ENCODE results near the gene LRRC71. TPM values are rescaled to one million over a fixed set of nuclear protein-coding genes. Genes with fewer than 3 reads are reported as not detected.

LRRC71 gene
- total RNA-seq, 2 experiments from 2014 or later, result not detected

- DNase-seq (no peak), ATAC-seq (no peak)
- POLR2A ChIA-PET, result interaction anchor here (1.0 kb wide), 1 partner anchor 31 kb away, joined by 3 read pairs; no protein-coding TSS in a partner anchor
- CTCF ChIA-PET, result interaction anchor here (1.5 to 4.0 kb wide), 5 partner anchors 10 to 41 kb away, joined by 3 to 24 read pairs (median 7); no protein-coding TSS in a partner anchor
- H3K27ac Mint-ChIP-seq, result no peak overlapping the region
- H3K9me3 Mint-ChIP-seq (ENCODE audit: insufficient read depth), result no peaks in the 10 kb centered on the region
- H3K27me3 Mint-ChIP-seq (ENCODE audit: low read depth), result peaks cover 9% of the 10 kb centered on the region
- no peak overlapping the region for H3K4me3 Mint-ChIP-seq
- H3K36me3 Mint-ChIP-seq (ENCODE audit: low read depth), result no peaks in the 10 kb centered on the region
- H3K4me1 Mint-ChIP-seq (ENCODE audit: low read depth), result peaks cover 17% of the 10 kb centered on the region
Measured at GRCh38 chr1:156900896-156901589, 19.4 kb upstream of the LRRC71 start.

DNA sequence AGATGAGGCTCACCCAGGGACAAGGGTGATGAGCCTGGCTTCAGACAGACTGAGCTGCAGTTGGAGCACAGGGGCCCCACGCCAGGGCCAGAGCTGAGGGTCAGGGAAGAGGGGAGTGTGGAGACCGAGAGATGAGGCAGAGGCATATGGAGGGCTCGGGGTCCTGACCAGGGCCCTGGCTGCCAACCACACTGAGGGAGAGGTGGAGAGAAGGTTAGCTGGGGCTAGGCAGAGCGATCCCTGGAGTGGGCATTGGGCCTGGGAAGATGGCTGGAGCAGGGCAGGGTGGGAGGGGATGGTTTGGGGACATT, 18.9 kb upstream of the LRRC71 start:
- Mint-ChIP-seq H3K36me3 (ENCODE audit: low read depth) (no peaks in the 10 kb centered on the region), H3K27ac (no peak overlapping the region), H3K4me1 (ENCODE audit: low read depth) (peaks cover 17% of the 10 kb centered on the region), H3K9me3 (ENCODE audit: insufficient read depth) (no peaks in the 10 kb centered on the region), H3K27me3 (ENCODE audit: low read depth) (peaks cover 9% of the 10 kb centered on the region), H3K4me3 (no peak overlapping the region)
- ATAC-seq, result no peak
- no peak for DNase-seq
- POLR2A ChIA-PET, result no interaction called here
- CTCF ChIA-PET, result interaction anchor here (1.5 to 4.0 kb wide), 4 partner anchors 9 to 42 kb away, joined by 3 to 24 read pairs (median 6); no protein-coding TSS in a partner anchor

DNA sequence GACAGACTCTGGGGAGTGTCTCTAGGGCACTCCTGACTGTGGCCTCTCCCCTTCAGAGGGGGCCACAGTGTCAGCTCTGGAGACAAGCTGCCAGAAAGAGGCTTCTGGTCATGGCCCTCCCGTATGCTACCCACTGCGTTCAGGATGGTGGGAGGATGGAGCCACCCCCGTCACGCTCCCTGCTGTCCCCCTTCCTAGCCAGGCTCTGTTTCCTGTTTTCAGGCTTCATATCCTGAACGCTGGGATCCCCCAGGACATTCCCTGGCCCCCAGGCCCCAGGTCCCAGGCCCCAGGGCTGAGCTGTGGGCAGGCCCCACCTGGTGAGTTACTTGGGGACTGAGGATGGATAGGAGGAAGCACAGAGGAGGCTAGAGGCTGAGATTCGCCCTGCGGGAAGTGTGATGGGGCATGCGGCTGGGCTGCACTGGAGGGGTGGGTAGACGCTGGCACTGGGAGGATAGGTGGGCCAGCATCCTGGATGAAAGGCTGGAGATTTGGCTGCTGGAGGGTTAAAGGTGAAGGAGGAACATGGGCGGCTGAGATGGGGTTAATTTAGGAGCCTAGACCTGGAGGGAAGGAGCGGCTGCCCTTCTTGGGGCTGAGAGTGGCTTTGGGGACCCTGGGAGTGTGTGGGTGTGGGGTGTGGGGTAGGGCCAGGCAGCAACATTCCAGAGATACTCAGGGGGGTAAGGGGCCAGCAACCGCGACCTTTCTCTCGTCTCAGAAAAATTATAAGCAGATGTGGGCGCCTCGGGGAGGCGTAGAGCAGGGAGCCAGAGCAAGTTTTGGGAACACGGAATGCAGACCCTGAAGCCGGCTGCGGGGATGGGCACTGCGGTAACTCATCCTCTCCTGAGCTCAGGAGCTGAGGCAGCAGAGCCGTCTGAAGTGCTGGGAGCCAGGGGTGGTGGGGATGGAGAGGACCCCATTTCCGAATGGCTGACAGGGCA, 18.2 kb upstream of the LRRC71 start:
- no peak overlapping the region for H3K4me3 Mint-ChIP-seq
- no peak overlapping the region for H3K27ac Mint-ChIP-seq
- CTCF ChIA-PET, result interaction anchor here (0.8 to 2.4 kb wide), 5 partner anchors 9 to 43 kb away, joined by 3 to 7 read pairs (median 4); no protein-coding TSS in a partner anchor

GRCh38 chr1:156903328-156904091, 16.9 kb upstream of the LRRC71 start:
- no peaks in the 10 kb centered on the region for H3K36me3 Mint-ChIP-seq (ENCODE audit: low read depth)
- POLR2A ChIA-PET, result no interaction called here
- CTCF ChIA-PET, result interaction anchor here (1.3 to 2.4 kb wide), 4 partner anchors 16 to 65 kb away, joined by 3 to 5 read pairs (median 4); no protein-coding TSS in a partner anchor

More for the DNA sequence above, 18.2 kb upstream of the LRRC71 start:
- Mint-ChIP-seq H3K9me3 (ENCODE audit: insufficient read depth) (no peaks in the 10 kb centered on the region), H3K27me3 (ENCODE audit: low read depth) (peaks cover 9% of the 10 kb centered on the region), H3K4me1 (ENCODE audit: low read depth) (peaks cover 19% of the 10 kb centered on the region), H3K36me3 (ENCODE audit: low read depth) (no peaks in the 10 kb centered on the region)
- DNase-seq (no peak), ATAC-seq (no peak)
- POLR2A ChIA-PET, result no interaction called here

DNA sequence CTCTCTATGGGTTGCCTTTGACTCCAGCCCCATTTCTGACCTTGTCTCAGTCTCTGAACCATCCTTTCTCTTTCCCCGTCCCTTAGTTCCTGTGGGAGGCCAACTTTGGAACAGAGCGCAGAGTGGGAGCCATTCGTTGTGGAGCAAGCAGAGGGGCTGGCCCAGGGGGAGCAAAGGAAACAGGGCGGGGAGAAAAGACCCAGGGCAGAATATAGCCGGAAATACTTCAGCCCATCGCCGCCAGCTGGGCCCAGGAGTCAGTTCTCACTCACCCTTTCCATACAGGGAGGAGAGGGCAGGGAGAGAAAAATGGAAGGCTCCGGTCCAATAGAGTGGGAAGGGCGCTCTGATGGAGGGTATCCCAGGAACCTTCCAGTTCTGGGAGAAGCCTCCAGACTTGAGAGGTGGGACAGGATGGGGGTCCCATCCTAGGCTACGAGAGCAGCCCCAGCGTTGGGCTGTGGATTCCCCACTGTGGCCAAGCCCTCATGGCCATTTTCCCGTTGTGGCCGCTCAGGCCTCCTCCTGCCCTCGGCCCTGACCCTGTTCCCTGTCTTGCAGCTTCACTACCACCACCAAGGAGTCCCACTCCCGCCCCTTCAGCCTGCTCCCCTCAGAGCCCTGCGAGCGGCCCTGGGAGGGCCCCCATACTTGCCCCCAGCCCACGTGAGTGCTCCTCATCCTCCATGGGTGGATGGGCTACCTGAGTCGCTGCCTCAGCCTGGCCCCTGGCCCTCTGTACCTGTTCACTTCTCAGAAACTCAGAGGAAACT, 16.1 kb upstream of the LRRC71 start:
- ATAC-seq (no peak), DNase-seq (no peak)
- Mint-ChIP-seq H3K27me3 (ENCODE audit: low read depth) (peaks cover 2% of the 10 kb centered on the region), H3K4me1 (ENCODE audit: low read depth) (peaks cover 5% of the 10 kb centered on the region), H3K36me3 (ENCODE audit: low read depth) (no peaks in the 10 kb centered on the region), H3K9me3 (ENCODE audit: insufficient read depth) (no peaks in the 10 kb centered on the region), H3K27ac (no peak overlapping the region), H3K4me3 (no peak overlapping the region)
- ChIA-PET CTCF (interaction anchor here (1.3 to 1.8 kb wide), 3 partner anchors 23 to 66 kb away, joined by 3 to 4 read pairs (median 4); no protein-coding TSS in a partner anchor), POLR2A (no interaction called here)

More at GRCh38 chr1:156903328-156904091, 16.9 kb upstream of the LRRC71 start:
- Mint-ChIP-seq H3K27ac (no peak overlapping the region), H3K4me3 (no peak overlapping the region), H3K4me1 (ENCODE audit: low read depth) (peaks cover 7% of the 10 kb centered on the region), H3K9me3 (ENCODE audit: insufficient read depth) (no peaks in the 10 kb centered on the region), H3K27me3 (ENCODE audit: low read depth) (peaks cover 7% of the 10 kb centered on the region)
- no peak for ATAC-seq
- DNase-seq, result no peak

DNA sequence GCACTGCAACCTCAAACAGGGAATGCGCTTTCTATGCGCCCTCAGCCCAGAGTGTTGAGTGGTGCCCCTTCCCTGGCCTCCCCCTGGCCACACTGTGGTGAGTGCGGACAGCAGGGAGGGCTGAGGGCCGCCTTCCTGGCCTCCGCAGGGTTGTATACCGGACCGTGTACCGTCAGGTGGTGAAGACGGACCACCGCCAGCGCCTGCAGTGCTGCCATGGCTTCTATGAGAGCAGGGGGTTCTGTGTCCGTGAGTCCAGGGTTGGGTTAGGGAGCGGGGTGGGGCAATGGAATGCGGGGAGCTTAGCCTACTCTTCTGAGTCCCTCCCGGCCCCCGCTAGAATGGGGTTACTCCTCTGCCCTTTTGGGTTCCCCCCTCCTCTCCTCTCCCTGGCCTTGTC, 15.3 kb upstream of the LRRC71 start:
- no peaks in the 10 kb centered on the region for H3K36me3 Mint-ChIP-seq (ENCODE audit: low read depth)
- no peak for ATAC-seq
- H3K4me1 Mint-ChIP-seq (ENCODE audit: low read depth), result peaks cover 5% of the 10 kb centered on the region

DNA sequence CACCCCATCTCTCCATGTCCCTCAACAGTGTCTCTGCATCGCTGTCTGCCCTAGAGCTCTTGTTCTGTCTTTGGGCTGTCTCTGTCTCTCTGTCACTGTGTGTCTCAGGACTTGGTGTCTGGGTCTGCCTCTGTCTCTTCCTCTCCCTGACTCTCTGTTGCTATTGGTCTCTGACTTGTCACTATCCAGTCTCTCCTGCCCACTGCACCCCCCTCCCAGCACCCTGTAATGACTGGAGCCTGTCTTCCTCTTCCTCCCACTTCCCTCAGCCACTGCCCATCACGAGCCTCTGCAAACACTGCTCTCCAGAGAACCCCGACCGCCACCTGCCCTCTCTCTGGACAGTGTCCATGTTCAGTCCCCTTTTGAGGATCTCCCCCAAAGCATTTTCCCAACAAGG, 14.8 kb upstream of the LRRC71 start:
- H3K27ac Mint-ChIP-seq, result no peak overlapping the region
- POLR2A ChIA-PET, result no interaction called here
- H3K4me1 Mint-ChIP-seq (ENCODE audit: low read depth), result peaks cover 5% of the 10 kb centered on the region
- CTCF ChIA-PET, result no interaction called here
- no peak for DNase-seq
- no peaks in the 10 kb centered on the region for H3K9me3 Mint-ChIP-seq (ENCODE audit: insufficient read depth)
- ATAC-seq, result no peak
- no peak overlapping the region for H3K4me3 Mint-ChIP-seq
- H3K36me3 Mint-ChIP-seq (ENCODE audit: low read depth), result no peaks in the 10 kb centered on the region
- no peaks in the 10 kb centered on the region for H3K27me3 Mint-ChIP-seq (ENCODE audit: low read depth)

More for the DNA sequence above, 15.3 kb upstream of the LRRC71 start:
- Mint-ChIP-seq H3K27me3 (ENCODE audit: low read depth) (peaks cover 2% of the 10 kb centered on the region), H3K27ac (no peak overlapping the region), H3K4me3 (no peak overlapping the region), H3K9me3 (ENCODE audit: insufficient read depth) (no peaks in the 10 kb centered on the region)
- ChIA-PET POLR2A (no interaction called here), CTCF (interaction anchor here (1.3 kb wide), 1 partner anchor 56 kb away, joined by 3 read pairs; no protein-coding TSS in a partner anchor)
- DNase-seq, result no peak

DNA sequence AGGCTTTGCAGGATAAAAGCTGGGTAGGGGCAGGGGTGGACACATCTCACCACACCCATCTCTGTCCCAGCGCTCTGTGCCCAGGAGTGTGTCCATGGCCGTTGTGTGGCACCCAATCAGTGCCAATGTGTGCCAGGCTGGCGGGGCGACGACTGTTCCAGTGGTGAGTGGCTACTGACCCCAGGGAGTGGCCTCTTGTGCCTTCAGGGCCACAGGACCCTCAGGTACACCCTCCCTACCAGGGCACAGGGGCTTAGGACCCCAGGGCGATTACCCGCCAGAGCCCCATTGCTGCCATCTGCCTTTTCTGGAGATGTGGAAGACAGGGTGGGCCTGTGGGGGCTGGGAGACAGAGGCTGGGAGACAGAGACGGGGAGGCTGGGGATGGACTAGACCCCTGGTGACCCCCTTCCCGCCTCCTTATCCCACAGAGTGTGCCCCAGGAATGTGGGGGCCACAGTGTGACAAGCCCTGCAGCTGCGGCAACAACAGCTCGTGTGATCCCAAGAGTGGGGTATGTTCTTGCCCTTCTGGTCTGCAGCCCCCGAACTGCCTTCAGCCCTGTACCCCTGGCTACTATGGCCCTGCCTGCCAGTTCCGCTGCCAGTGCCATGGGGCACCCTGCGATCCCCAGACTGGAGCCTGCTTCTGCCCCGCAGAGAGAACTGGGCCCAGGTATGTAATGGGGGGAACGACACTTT, 14.1 kb upstream of the LRRC71 start:
- H3K9me3 Mint-ChIP-seq (ENCODE audit: insufficient read depth), result no peaks in the 10 kb centered on the region
- peaks cover 5% of the 10 kb centered on the region for H3K4me1 Mint-ChIP-seq (ENCODE audit: low read depth)
- ATAC-seq, result no peak
- H3K36me3 Mint-ChIP-seq (ENCODE audit: low read depth), result no peaks in the 10 kb centered on the region
- CTCF ChIA-PET, result no interaction called here
- DNase-seq, result no peak
- no peak overlapping the region for H3K27ac Mint-ChIP-seq
- no peak overlapping the region for H3K4me3 Mint-ChIP-seq
- no peaks in the 10 kb centered on the region for H3K27me3 Mint-ChIP-seq (ENCODE audit: low read depth)
- POLR2A ChIA-PET, result no interaction called here

- CTCF ChIA-PET, result interaction anchor here (0.9 to 2.8 kb wide), 3 partner anchors 14 to 26 kb away, joined by 3 to 11 read pairs (median 8); no protein-coding TSS in a partner anchor
- POLR2A ChIA-PET, result no interaction called here
- Mint-ChIP-seq H3K9me3 (ENCODE audit: insufficient read depth) (no peaks in the 10 kb centered on the region), H3K4me1 (ENCODE audit: low read depth) (peaks cover 5% of the 10 kb centered on the region), H3K36me3 (ENCODE audit: low read depth) (no peaks in the 10 kb centered on the region), H3K27ac (no peak overlapping the region), H3K4me3 (no peak overlapping the region), H3K27me3 (ENCODE audit: low read depth) (no peaks in the 10 kb centered on the region)
- ATAC-seq, result no peak
- DNase-seq, result no peak
Measured at GRCh38 chr1:156908541-156908940, 11.9 kb upstream of the LRRC71 start.

- Mint-ChIP-seq H3K4me3 (no peak overlapping the region), H3K27me3 (ENCODE audit: low read depth) (no peaks in the 10 kb centered on the region), H3K9me3 (ENCODE audit: insufficient read depth) (no peaks in the 10 kb centered on the region), H3K27ac (no peak overlapping the region), H3K4me1 (ENCODE audit: low read depth) (peaks cover 5% of the 10 kb centered on the region), H3K36me3 (ENCODE audit: low read depth) (no peaks in the 10 kb centered on the region)
- POLR2A ChIA-PET, result no interaction called here
- ATAC-seq (no peak), DNase-seq (no peak)
- CTCF ChIA-PET, result interaction anchor here (0.7 to 2.8 kb wide), 5 partner anchors 14 to 52 kb away, joined by 3 to 11 read pairs (median 4); no protein-coding TSS in a partner anchor
Measured at GRCh38 chr1:156908955-156909354, 11.5 kb upstream of the LRRC71 start.
